ENCODE data around the gene INCENP.
"Not testable (repeated sequence)": the region's sequence is repeated elsewhere in the genome, so short reads cannot be mapped to it uniquely, and the experiment has no call there.

INCENP gene

GRCh38 chr11:62172294-62172693, 48.5 kb downstream of the INCENP start:
- DNase-seq: no peak

DNA sequence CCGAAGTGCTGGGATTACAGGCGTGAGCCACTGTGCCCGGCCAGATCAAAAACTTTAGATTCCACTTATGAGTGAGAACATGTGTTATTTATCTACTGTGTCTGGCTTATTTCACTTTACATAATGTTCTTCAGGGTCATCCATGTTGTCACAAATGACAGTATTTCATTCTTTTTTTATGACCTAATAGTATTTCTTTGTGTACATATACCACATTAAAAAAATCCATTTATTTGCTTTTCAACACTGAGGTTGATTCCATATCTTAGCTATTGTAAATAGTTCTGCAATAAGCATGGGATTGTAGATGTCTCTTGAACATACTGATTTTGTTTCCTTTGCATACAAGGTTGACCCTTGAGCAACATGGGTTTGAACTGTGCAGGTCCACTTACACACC, 53.0 kb downstream of the INCENP start:
- DNase-seq: no peak

DNA sequence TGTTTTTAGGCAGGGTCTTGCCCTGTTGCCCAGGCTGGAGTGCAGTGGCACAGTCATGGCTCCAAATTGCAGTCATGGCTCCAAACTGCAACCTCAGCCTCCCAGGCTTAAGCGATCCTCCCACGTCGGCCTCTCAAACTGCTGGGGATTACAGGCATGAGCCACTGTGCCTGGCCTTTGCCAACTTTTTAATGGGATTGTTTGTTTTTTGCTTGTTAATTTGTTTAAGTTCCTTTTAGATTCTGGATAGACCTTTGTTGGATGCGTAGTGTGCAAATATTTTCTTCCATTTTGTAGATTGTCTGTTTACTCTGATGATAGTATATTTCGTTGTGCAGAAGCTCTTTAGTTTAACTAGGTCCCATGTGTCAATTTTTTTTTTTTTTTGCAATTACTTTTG, 56.2 kb downstream of the INCENP start:
- DNase-seq: no peak

DNA sequence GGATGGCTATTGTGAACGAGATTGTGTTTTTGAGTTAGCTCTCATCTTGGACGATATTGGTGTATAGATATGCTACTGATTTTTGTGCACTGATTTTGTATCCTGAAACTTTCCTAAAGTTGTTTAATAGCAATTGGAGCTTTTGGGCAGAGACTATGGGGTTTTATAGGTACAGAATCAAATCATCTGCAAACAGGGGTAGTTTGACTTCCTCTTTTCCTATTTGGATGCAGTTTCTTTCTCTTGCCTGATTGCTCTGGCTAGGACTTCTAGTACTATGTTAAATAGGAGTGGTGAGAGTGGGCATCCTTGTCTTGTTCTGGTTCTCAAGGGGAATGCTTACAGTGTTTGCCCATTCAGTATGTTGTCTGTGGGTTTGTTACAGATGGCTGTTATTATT, 57.3 kb downstream of the INCENP start:
- DNase-seq: no peak

GRCh38 chr11:62182147-62182891, 58.5 kb downstream of the INCENP start:
- no peak for DNase-seq

DNA sequence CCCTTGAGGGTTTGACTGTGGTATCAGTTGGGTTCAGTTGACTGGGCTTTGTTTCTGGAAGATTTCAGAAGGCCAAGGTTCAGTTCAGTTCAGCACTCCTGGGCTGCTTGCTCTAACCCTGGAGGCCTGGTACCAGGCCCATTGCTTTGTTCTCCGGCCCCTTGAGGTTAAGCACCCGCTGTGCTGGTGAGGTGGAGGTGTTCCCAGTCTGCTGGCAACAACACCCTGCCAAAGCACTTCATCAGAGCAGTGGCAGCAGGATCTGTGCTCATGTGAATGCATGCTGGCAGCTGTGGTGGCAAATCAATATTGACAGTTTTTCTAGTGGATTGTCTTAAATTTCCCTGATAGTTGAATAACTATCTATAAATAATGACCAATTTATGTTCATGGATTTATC, 62.4 kb downstream of the INCENP start:
- no peak for DNase-seq

DNA sequence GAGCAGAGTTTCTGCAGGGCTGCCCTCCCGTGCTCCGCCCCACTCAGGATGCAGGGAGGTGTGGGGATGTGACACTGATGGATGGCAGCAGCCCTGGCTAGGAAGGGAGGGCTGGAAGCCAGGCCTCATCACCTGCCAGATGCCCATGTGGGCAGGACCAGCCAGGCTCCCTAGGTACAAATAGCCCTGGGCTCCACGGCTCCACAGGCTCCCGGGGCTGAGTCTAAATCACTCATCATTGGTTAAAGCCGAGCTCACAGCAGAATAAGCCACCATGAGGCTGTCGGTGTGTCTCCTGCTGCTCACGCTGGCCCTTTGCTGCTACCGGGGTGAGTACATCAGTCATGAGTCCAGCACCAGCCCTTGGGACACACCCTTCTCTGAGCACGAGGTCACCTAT, 66.2 kb downstream of the INCENP start, which contains the start of gene SCGB1D1:
SCGB1D1 (plus strand) TSS at position 206 of the 400 bp plus-strand sequence; CDS start at position 275, 69 bp downstream.
- DNase-seq: no peak

- DNase-seq: no peak
Measured at GRCh38 chr11:62193952-62194351, 70.1 kb downstream of the INCENP start.

GRCh38 chr11:62195010-62195409, 71.2 kb downstream of the INCENP start:
- not testable (repeated sequence) for DNase-seq

GRCh38 chr11:62195945-62196344, 72.1 kb downstream of the INCENP start:
- no peak for DNase-seq

DNA sequence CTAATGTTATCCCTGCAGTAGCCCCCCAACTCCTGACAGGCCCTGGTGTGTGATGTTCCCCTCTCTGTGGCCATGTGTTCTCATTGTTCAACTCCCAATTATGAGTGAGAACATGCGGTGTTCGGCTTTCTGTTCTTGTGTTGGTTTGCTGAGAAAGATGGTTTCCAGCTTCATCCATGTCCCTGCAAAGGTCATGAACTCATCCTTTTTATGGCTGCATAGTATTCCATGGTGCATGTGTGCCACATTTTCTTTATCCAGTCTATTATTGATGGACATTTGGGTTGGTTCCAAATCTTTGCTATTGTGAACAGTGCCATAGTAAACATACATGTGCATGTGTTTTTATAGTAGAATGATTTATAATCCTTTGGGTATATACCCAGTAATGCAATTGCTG, 73.6 kb downstream of the INCENP start:
- DNase-seq: not testable (repeated sequence)

- DNase-seq: no peak
Measured at GRCh38 chr11:62201376-62201775, 77.6 kb downstream of the INCENP start.
